Stimulated activated CD8-positive, alpha-beta memory T cell treated with anti-CD3 and anti-CD28 coated beads, Interleukin-15, amount 100 ng/mL, for 24 hours (primary cell): ENCODE measurements around the gene TEDC2.
A peak's percentile ranks its signal among the peaks of the same experiment; 100 is the strongest.

Experiments
- DNase-seq: peaks from one replicate; pipeline ENCODE4 v3.0.0-alpha.2; 2020; ENCODE audit warnings: low read depth

Gene TEDC2

DNA sequence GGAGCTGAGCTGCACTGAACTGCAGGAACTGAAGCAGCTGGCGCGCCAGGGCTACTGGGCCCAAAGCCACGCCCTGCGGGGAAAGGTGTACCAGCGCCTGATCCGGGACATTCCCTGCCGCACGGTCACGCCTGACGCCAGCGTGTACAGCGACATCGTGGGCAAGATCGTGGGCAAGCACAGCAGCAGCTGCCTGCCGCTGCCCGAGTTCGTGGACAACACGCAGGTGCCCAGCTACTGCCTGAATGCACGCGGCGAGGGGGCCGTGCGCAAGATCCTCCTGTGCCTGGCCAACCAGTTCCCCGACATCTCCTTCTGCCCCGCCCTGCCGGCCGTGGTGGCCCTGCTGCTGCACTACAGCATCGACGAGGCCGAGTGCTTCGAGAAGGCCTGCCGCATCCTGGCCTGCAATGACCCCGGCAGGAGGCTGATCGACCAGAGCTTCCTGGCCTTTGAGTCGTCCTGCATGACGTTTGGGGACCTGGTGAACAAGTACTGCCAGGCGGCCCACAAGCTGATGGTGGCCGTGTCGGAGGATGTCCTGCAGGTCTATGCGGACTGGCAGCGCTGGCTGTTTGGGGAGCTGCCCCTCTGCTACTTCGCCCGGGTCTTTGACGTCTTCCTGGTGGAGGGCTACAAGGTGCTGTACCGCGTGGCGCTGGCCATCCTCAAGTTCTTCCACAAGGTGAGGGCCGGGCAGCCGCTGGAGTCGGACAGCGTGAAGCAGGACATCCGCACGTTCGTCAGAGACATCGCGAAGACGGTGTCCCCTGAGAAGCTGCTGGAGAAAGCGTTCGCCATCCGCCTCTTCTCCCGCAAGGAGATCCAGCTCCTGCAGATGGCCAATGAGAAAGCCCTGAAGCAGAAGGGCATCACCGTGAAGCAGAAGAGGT is 36.6 kb downstream of the TEDC2 start:
- DNase-seq: no peak

DNA sequence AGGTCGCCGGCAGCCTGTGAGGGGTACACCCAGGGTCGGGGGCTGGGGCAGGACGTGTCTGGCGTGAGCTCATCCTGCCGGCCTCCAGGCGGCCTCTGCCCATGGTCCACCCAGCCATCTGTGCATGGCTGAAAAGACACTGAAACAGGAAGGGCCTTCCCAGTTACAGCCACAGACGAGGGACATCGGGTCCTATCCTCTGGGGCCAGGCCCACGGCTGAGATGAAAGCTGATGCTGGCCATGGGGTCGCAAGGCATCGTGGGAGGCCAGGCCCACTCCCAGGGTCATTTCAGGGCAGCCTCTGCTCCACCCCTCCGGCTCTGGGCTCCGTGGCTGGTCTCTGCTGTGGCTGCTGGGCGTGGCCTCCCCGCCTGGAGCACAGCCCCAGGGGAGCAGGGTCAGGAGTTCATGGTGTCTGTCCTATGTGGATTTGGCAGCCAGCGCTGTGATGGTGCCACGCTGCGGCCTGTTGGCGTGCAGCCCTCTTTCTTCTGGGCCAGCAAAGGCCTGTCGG is 37.3 kb downstream of the TEDC2 start:
- DNase-seq: no peak

DNA sequence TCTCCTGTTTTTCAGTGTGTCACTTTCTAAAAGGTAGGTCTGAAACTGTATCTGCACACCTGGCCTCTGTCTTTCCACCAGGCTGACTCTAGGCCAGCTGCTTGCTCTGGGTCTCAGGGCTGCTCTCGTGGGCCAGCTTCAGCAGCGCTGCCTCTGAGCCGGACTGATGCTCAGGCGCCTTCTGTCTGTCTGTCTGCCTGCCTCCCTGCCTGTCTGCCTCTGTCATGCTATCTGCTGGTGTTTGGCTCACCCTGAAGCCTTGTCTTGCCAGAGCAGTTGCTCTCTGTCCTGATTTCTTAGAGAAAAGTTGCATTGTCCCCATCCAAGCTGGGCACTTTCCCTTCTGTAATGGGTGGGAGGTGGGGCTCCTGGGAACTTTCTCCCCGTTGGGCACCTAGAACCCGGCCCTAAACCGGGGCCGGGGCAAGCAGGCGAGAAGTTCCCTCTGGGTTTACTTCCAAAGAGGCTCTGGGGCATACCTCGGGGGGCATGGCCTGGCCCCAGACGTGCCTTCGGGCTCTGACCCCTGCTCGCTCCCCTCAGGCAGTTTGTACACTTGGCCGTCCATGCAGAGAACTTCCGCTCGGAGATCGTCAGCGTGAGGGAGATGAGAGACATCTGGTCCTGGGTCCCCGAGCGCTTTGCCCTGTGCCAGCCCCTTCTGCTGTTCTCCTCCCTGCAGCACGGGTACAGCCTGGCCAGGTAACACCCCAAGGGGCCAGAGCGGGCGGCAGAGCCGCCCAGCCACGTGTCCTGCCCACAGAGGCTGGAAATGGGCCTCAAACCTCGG is 38.0 kb downstream of the TEDC2 start:
- no peak for DNase-seq

DNA sequence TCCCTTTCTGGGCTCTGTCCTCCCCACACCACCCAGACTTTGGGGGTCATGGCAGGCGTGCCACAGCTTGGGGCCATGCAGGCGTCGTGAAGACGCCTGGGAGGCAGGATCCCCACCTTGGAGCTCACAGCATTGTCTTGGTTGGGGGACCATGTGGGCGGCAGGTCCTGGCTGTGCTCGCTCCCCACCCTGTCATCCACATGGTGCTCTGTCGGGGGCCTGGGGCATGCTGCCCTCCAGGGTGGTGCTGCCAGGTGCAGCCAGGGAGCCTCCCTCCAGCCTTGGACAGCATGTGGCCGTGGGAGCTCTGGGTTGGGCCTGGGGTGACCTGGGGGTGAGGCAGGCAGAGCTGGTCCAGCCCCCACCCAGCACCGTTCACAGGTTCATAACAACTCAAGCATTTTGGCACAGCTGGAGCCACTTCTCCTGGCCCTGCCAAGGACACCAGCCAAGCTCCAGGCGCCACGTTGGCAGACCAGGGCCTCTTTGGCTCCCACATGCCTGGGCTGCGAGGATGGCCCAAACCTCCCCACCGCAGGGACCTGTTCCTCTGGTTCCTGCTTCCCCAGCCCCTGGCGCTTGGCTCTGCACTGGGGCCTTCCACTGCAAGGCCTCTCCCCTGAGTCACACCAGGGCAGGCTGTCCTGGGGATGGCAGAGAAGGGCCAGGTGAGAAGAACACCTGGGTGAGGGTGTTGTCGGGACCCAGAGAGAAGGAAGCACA is 38.8 kb downstream of the TEDC2 start:
- DNase-seq: no peak

DNA sequence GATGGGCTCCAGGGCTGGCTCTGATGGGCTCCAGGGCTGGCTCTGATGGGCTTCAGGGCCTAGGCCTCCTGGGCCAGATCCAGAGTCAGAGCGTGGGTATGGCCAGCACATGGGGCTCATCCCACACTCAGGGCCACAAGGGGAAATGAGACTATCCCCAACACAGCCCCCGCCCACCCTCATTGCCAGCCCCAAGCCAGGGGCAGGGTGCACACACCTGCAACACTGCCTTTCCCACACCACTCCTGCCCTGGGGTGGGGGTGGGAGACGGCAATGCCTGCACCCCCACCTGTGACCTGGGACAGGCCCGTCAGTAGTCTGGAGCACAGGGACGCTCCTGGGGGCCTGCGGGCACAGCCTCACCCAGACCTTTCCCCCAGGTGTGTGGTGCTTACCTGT is 39.5 kb downstream of the TEDC2 start:
- no peak for DNase-seq

DNA sequence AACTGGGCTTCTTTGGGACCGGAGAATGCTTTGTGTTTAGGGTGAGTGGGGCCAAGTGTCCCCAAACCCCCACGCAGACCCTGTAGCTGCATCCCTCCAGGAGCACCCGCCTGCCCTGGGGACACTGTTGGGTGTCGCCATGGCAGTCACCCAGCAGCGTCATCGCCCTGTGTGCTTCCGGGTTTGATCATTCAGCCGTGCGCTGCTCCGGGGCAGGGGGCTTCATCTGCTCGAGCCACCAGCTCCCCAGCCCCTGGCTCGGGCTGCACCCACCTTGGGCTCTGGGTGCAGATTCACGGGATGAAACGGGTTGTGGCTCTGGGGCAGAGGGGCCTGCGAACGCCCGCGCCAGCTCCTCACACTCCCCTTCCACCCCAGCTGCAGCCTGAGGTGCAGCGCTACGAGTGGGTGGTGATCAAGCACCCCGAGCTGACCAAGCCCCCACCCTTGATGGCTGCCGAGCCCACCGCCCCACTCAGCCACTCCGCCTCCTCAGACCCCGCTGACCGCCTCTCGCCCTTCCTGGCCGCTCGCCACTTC is 40.1 kb downstream of the TEDC2 start:
- no peak for DNase-seq

DNA sequence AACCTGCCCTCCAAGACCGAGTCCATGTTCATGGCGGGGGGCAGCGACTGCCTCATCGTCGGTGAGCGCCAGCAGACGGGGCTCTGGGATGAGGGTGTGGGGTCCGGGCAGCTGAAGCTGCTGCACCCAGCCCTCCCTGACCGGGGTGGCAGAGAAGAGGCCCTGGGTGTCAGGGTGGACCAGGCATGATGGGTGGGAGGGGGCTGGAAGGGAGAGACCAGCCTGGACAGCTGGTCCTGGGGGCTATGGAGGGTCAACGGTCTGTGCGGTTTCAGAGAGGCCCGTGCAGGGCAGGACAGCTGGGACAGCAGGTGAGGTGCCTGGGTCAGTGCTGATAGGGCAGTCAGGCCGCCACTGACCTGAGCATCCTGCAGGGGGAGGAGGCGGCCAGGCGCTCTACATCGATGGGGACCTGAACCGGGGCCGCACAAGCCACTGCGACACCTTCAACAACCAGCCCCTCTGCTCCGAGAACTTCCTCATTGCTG is 40.6 kb downstream of the TEDC2 start:
- DNase-seq: no peak

DNA sequence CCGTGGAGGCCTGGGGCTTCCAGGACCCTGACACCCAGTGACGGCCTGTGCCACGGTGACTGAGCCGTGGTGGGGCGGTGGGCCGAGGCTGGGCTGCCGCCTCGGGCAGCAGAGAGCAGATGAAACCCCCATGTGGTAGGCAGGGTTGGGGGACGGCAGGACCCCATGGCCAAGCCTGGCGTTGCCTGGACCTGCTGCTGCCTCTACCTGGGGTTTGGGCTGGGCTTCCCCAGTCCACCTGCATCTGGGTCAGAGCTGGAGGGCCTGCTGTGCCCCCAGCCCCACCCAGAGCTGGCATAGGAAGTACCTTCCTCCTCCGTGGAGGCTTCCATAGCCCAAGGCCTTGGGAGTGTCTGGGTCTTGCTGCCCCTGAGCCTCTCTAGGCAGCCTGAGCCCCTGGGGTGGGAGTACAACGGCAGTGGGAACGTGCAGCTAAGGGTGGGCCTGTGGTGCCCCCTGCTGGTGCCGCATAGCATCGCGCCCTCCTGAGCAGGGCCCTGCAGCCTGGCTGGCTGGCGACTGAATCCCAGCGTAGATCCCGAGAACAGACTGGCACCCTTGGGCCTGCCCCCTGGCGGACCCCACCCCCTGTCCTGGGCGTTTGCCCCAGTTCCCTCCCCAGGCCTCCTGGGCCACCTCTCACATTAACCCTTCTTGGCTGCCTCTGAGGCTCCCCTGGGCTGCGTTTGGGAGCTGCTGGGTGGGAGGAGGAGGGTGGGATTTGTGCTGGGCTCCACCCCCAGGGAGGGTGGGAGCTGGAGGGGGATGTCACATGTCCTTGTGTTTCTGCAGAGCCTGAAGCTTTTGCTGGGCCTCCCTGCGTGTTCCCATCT is 41.2 kb downstream of the TEDC2 start:
- DNase-seq: peak; percentile 74

DNA sequence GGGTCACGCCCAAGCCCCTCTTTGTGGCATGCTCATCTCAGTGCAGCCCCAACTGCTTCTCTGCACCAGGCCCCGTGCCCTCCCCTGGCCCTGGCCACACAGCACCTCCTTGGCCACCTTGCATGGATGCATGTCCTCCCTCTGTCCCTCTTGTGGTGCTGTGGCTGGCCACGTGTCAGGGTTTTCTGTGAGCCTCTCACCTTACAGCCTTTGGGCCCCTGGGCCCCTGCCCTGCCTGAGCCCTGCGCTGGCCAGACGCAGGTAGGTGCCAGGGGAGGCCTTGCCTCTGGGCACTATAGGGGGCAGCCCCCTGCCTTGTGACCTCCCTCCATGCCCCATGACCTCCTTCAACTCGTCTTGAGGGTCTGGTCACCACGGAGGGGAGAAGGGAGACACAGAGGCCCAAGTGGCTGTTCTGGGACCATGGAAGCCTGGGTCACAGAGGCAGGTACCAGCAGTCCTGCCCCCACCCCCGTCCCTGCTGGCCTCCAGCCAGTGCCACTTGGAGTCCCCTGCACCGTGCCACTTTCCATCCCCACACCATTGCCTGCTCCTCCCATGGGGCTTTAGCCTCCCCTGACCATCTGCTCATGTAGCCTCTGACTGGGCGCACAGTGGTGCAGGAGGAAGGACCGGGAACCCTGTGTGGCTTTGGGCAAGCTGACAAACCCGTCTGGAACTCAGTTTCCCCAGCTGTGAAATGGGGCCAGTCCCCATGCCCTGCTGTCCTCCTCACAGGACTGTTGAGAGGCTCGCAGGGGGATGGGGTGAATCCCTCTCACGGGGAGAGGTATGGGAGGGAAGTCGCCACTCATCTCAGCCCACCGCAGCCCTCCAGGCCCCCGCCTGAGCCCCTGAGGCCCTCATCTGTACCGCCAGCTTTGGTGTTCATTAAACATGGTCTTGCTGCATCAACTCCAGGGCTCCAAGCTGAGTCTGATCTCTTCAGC is 42.3 kb downstream of the TEDC2 start:
- no peak for DNase-seq

DNA sequence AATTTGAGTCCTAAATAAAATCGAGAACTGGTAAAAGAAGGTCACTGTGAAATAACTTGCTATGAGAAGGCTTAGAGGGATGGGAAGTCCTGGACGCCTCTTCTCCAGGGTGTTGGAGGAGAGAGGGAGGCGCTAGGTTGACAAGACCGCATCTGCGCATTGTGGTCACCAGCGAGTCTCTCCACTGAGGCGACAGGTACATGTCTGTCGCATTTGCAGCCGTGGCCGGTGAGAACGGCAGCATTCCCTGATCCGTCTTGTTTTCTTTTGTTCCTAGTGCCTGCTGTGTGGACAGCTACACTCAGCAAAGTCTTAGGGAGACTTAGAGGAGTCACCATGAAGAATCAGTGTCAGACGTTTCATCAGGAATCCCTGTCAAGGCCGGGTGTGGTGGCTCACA is 45.8 kb downstream of the TEDC2 start:
- no peak for DNase-seq

DNA sequence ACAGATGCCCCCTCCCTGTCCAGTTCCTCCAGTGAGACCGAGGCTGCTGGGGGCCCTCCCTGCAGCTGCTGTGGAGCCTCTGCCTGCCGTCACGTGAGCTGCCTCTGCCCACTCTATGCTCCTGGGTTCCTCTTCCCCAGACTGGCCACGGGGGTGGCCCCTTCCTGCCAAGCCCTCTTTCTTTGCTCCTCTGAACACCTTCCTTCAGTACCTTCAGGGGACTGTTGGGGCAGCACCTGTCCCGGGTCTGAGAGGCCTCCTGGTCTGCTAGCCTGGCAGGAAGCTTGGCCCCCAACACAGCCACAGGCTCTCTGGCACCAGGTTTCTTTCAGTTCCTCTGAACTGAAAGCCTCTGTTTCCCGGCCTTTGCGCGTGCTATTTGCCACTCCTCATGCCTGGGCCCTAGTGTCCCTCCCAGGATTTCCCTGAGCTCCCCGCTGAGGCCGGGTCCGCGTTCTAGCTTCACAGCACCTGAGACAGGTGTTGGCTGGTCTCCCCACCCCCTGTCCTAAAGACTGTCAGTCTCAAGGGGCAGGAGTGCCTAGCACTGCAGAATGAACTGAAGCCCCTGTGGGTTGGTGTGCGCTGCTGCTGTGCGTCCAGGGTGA is 47.2 kb downstream of the TEDC2 start:
- DNase-seq: no peak

DNA sequence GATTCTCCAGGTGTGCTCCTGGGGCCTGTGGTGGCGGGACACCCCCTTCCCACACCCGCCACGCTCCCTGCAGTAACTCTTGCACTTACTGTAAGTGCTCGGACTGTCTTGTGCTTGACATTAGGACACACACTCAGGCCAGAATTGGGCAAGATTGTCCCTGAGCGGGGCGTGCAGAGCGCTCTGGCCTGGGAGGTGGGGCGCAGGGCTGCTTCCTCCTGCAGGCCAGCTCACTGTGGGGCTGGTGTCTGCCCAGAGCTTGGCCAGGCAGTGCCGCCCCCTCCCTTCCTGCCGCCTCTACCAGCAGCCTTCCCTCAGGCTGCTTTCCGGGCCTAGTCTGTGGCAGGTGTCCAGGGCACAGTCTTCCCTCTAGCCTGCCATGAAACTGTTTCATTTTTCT is 47.8 kb downstream of the TEDC2 start:
- no peak for DNase-seq

DNA sequence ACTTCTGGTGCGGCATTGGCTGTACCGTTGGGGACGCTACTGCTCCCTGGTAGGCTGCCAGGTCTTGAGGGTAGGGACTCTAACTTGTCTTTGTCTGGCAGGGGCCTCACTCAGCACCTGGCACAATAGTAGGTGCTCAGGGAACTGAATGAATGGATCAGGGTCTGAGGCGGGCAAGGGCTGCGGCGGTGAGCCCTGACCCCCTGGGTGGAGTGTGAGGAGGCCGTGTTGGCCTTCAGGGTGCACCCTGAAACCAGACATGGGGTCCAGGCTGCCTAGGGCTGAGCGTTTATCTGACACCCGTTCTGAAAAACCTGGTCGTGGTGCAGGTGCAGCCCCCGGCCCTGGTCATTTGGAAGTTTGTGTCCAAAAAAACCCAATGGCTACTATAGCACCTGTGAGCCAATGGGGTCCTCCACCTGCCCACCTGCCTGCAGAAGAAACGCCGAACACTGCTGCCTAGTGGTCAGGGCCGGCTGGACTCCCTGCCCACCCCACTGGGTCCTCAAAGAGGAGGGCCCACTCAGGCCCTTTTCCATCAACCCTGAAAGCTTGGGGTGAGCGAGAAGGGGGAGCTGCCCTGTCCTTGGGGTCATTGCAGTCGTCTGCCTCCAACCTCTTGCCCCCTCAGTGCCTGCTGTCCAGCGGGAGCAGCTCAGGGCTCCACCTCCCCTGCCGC is 49.0 kb downstream of the TEDC2 start:
- DNase-seq: no peak

DNA sequence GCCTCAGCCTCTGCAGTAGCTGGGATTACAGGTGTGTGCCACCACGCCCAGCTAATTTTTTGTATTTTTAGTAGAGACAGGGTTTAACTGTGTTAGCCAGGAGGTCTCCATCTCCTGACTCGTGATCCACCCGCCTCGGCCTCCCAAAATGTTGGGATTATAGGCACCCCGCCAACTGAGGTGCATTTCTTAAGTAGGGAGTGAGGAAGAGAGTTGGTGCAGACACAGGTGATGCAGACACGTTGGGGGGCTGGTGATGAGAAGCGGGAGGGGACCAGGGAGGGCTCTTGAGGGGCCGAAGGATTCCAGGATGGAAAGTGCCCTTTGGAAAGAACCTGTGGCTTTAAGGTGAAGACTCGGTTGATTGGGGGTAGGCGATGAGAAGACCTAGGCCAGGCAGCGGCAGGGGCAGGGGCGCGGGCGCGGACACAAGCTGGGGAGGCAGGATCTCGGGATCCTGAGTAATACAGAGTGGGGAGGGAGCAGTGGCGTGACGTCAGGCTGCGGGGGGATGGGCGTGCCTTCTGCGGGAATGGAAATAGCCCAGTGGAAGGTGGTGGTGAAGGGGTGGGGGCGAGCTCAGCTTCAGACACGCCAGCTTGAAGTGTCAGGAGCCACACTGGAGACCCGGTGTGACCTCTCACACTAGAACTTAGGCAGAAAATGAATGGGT is 51.4 kb downstream of the TEDC2 start:
- no peak for DNase-seq

DNA sequence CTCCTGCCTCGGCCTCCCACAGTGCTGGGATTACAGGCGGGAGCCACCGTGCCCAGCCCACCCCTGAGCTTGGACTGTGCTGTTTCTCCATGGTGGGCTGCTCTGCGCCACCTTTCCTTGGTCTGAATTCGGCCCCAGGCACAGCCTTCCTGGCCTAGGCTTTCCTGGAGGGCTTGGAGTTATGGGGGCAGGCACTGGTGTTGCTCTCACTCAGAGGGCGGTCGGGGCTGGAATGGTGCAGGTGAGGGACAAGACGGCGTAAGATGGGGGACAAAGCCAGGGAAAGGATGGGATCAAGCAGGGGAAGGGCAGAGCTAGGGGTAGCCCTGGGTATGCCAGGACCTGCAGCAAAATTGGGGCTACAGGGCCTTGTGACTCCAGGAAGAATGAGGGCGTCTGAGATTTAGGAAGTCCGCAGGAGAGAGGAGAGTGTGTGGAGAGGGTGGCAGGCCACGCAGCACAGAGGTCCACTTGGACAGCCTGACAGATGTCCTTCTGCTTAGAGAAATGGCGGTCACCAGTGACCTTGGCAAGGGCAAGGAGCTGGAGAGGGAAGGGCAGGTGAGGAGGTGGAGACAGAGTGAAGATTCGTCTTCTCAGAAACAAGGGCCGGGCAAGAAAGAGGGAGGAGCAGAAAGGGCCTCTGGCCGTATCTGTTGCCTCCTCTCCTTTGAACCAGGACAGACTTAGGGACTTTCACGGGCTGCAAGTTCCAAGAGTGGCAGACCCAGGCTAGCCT is 52.3 kb downstream of the TEDC2 start:
- DNase-seq: no peak

DNA sequence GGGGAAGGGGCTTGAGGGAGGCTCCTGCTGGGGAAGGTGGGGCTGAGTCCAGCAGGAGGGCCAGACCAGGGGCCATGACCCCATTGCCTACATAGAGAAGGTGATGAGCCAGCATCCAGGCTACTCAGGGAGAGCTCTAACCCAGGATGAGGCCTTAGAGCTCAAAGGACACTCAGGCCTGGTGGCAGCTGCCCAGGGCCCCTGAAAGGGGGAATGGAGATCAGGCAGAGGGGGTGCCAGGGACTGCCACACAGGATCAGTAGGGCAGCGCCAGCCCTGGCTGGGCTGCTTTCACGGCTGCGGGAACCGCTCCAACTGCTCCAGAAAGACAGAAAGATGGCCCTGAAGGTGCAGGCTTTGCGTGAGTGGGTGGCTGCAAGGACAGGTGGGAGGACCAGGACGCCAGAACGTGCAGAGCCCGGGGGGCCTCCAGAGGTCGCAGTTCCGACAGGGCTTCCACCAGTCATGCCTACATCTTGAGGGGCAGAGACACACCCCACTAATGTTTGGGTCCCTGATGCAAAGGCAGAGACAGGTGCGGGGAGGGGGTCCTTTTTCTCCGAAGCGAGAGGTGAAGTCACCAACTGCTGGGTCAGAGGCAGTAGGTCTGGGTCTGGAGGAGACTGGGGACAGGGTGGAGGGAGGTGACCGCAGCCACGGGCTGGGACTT is 53.0 kb downstream of the TEDC2 start:
- no peak for DNase-seq
